Ovary (tissue), 9 donors: ENCODE measurements around the gene RFX5. TPM values are rescaled to one million over a fixed set of nuclear protein-coding genes. Genes with fewer than 3 reads are reported as not detected.
A peak's percentile ranks its signal among the peaks of the same experiment; 100 is the strongest.

Experiments
- DNase-seq, 5 donors: peaks; one replicate each; pipeline ENCODE4 v3.0.0-alpha.2; 2019 to 2020
- H3K27ac ChIP-seq, 2 donors: fragments of 200-600 bp; one replicate each; pipeline versions ENCODE4 v1.5.1 to v1.8.0; 2019 to 2022
- H3K27me3 ChIP-seq: fragments of 200-600 bp; one replicate; pipeline ENCODE4 v1.8.0; 2022
- H3K36me3 ChIP-seq: fragments of 200-600 bp; sonication (generic); one replicate; pipeline ENCODE4 v1.5.1; 2019
- H3K4me1 ChIP-seq: one replicate; pipeline ENCODE4 v1.8.1; 2013; ENCODE audit warnings: mild to moderate bottlenecking, moderate library complexity; ENCODE audit not compliant: insufficient read depth
- H3K4me3 ChIP-seq: fragments of 200-600 bp; sonication (generic); one replicate; pipeline ENCODE4 v1.5.1; 2017
- H3K9me3 ChIP-seq, 2 donors: fragments of 200-600 bp in 1 of 2; sonication (generic) in 1 of 2; one replicate each; pipeline versions ENCODE4 v1.5.1 to v1.8.1; 2013 to 2019; ENCODE audit warnings: mild to moderate bottlenecking in 1 of 2, moderate library complexity in 1 of 2
- EP300 ChIP-seq: sonication (generic); formaldehyde crosslinking; IDR thresholded peaks from one replicate; pipeline ENCODE4 v1.6.1; 2017; ENCODE audit warnings: antibody characterized with exemption
- POLR2A ChIP-seq: fragments of 450-650 bp; IDR thresholded peaks from one replicate; pipeline ENCODE4 v1.6.1; 2017; ENCODE audit warnings: antibody characterized with exemption, mild to moderate bottlenecking, moderate library complexity
- WGBS, 3 donors: extraction: QIAGEN DNeasy Blood & Tissue Kit in 1 of 3; methylation state at CpG; one replicate each; pipeline versions ENCODE4 v1.1.5 to v1.1.7; 2013 to 2017; 5-methylcytosine and 5-hydroxymethylcytosine counted together
- intact Hi-C, 4 donors: fragments of 100-400 bp; cut with DNase I; formaldehyde crosslinking; loops; one replicate each; pipeline versions ENCODE4 v1.11.0 to v1.15.1; 2022 to 2023
- polyA plus RNA-seq, 2 donors: library from polyadenylated mRNA; stranded (reverse); fragments of 200-250 nt in 1 of 2; fragments of 350-450 nt in 1 of 2; fragmentation: Illumina TruSeq in 1 of 2; extraction: RNeasy Lipid Tissue Mini Kit (QIAGEN cat#74804) in 1 of 2; gene quantifications; one replicate each; pipeline ENCODE4 v1.2.3, GENCODE V29; 2013 to 2014
- total RNA-seq, 7 donors: library from RNA; depleted of rRNA in 2 of 7; stranded (reverse); fragments of >200 nt in 2 of 7; fragmentation: NEBNext Ultra II Directional in 3 of 7; extraction: Animal tissue kit (Norgen Biotek cat#: 25700) in 3 of 7; gene quantifications; one replicate each; pipeline versions ENCODE4 v1.1.0 to v1.2.4, GENCODE V29; 2016 to 2023
- TF ChIP-seq, protein P1 (sequence below), 3 donors: fragments of 450-650 bp in 2 of 3; fragments of 200-600 bp in 1 of 3; IDR thresholded peaks; one replicate each; pipeline versions ENCODE4 v1.5.1 to v1.8.0; 2016 to 2022; ENCODE audit warnings: antibody characterized with exemption in 3 of 3, mild to moderate bottlenecking in 1 of 3
- donor health status: DM: no; HTN: no; CAD: no; lungs with moderate emphysema.
- donor health status: DM: no; HTN: no; CAD: no.
- donor health status: Bipolar disorder and iron deficiency.
- donor health status: DM: yes; HTN: yes; CAD: no.
- donor health status: DM: no; HTN: no; CAD: no.
- donor health status: DM: yes; HTN: yes; CAD: no.

The RFX5 gene
- total and polyA plus RNA-seq, 9 donors: 11.8 to 38.7 (median 22.6) TPM

DNA sequence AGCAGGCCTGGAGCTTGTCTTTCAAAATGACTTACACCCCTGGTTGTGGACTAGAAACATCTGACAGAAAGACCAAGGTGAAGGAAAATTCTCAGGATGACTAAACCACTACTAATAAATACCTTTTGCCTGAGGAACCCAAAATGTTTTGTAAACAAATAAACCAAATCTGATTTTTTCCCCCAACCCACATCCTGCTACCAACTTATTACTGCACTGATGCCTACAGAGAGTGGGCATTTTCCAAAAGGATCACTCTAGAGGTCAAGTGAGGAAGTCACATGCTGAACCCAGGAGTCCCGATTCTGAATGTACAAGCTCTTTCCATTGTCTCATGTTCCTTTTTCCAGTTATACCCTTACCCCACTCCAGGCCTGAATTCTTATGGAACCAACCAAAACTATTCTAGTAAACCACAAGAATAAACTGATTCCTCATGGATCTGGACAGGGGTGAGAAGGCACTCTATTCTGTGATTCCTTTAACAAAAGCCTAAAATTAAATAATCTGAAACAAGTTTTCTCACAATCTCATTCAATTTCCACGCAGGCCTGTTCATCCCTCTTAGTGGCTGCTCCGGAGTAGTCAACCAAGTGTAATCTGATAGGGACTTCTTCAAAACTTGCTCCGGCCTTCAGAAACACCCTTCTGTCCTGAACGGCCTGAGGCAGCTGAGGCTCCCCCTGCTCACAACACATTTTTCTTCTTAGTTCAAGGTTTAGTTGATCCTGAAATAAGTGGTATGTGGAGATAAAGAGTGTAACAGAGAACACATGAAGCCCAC lies 21.2 kb downstream of the RFX5 start:
- DNase-seq: no peak
- Histone ChIP-seq H3K36me3 (no peaks in the 10 kb centered on the region), H3K9me3 (no peaks in the 10 kb centered on the region), H3K27ac (peak overlapping the region in 1 of 2 donors; percentile 89), H3K4me3 (peak overlapping the region; percentile 94), H3K27me3 (no peaks in the 10 kb centered on the region), H3K4me1 (peaks cover 3% of the 10 kb centered on the region)
- no peak for TF ChIP-seq POLR2A
- WGBS, 3 donors: 7 to 10% (median 8%) methylated on average over 5 of the region's 5 CpGs
- intact Hi-C loops: loop anchor here in 1 of 4 donors (10.0 kb wide), 1 partner anchor 131 kb away; the partner anchor contains the start of genes PIP5K1A and VPS72

DNA sequence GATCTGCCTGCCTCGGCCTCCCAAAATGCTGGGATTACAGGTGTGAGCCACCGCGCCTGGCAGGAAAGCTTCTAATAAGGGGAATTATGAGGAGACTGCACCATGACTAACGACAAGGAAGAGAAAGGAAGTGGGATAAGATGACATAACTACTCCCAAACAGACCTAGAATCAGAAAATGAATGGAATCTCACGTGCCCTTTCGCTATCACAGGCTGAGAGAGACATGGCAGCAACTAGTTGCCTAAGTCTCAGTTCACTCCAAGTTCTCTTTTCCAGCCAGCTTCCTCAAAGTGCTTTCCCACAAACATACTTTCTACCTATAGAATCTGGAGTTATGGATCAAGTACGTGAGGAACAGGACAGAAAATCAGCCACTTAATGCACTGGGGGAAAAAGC lies 21.8 kb downstream of the RFX5 start:
- H3K9me3 ChIP-seq: no peaks in the 10 kb centered on the region
- intact Hi-C loops: loop anchor here in 1 of 4 donors (10.0 kb wide), 1 partner anchor 130 kb away; the partner anchor contains the start of genes PIP5K1A and VPS72
- WGBS, 3 donors: 71 to 77% (median 74%) methylated on average over 7 of the region's 7 CpGs
- TF ChIP-seq, protein P1, sequence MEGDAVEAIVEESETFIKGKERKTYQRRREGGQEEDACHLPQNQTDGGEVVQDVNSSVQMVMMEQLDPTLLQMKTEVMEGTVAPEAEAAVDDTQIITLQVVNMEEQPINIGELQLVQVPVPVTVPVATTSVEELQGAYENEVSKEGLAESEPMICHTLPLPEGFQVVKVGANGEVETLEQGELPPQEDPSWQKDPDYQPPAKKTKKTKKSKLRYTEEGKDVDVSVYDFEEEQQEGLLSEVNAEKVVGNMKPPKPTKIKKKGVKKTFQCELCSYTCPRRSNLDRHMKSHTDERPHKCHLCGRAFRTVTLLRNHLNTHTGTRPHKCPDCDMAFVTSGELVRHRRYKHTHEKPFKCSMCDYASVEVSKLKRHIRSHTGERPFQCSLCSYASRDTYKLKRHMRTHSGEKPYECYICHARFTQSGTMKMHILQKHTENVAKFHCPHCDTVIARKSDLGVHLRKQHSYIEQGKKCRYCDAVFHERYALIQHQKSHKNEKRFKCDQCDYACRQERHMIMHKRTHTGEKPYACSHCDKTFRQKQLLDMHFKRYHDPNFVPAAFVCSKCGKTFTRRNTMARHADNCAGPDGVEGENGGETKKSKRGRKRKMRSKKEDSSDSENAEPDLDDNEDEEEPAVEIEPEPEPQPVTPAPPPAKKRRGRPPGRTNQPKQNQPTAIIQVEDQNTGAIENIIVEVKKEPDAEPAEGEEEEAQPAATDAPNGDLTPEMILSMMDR (IDR thresholded peaks at IDR 0.05): no peak
- TF ChIP-seq POLR2A: no peak
- TF ChIP-seq EP300: no peak
- H3K36me3 ChIP-seq: no peaks in the 10 kb centered on the region
- H3K27me3 ChIP-seq: no peaks in the 10 kb centered on the region
- no peak overlapping the region for H3K27ac ChIP-seq
- no peak overlapping the region for H3K4me3 ChIP-seq
- DNase-seq: no peak
- peaks cover 3% of the 10 kb centered on the region for H3K4me1 ChIP-seq

DNA sequence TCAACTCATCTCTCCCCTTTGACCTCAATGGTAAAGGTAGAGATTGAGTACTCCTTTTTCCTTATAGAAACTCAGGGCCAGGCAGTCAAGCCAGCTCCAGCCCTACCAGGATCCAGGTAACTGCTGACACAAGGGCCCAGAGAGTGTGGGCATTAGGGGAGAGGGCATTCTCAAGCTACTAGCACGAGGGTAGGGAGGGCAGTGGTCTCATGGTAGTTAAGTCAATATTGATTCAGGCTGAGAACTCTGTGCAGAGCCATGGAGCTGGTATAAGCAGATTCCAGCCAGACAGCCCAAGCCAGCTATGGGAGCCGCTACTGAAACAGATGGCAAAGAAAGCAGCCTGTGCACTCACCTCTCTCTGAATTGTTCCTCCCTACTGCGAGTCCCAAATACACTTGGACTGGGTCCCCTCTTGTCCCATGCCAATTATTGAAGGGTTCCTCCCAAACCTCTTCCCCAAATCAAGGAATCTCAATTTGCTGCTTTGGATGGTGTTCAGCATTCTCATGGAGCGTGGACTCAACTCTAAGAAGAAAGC lies 22.6 kb downstream of the RFX5 start:
- intact Hi-C loops: loop anchor here in 1 of 4 donors (10.0 kb wide), 1 partner anchor 130 kb away; the partner anchor contains the start of genes PIP5K1A and VPS72
- no peaks in the 10 kb centered on the region for H3K9me3 ChIP-seq
- H3K4me3 ChIP-seq: no peak overlapping the region
- WGBS, 3 donors: 90 to 92% (median 90%) methylated on average over 4 of the region's 4 CpGs
- DNase-seq: no peak
- no peaks in the 10 kb centered on the region for H3K36me3 ChIP-seq
- no peaks in the 10 kb centered on the region for H3K27me3 ChIP-seq
- no peak overlapping the region for H3K27ac ChIP-seq
- TF ChIP-seq EP300: no peak
- TF ChIP-seq POLR2A: no peak
- TF ChIP-seq, protein P1 (IDR thresholded peaks at IDR 0.05): no peak
- H3K4me1 ChIP-seq: peaks cover 3% of the 10 kb centered on the region

DNA sequence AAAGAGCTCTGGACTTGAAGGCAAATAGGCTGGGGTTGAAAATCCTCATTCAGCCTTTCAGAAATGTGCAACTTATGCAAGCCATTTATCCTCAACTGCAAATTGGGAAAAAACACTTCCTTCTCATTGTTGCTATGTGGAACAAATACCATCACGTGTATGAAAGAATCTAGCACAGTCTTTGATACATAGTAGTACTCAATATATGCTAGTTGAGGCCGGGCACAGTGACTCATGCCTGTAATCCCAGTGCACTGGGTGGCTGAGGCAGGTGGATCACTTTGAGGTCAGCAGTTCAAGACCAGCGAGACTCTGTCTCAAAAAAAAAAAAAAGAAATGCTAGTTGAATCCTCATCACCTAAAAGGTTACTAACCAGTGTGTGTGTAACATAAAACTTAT lies 28.1 kb downstream of the RFX5 start:
- H3K36me3 ChIP-seq: no peaks in the 10 kb centered on the region
- WGBS, 3 donors: 70 to 73% (median 71%) methylated on average over 3 of the region's 3 CpGs
- no peak for DNase-seq
- intact Hi-C loops: no loop called here
- H3K9me3 ChIP-seq: no peaks in the 10 kb centered on the region
- peaks cover 8% of the 10 kb centered on the region for H3K4me1 ChIP-seq
- TF ChIP-seq EP300 (no peak), POLR2A (no peak)
- TF ChIP-seq, protein P1 (IDR thresholded peaks at IDR 0.05): no peak
- no peaks in the 10 kb centered on the region for H3K27me3 ChIP-seq
- no peak overlapping the region for H3K27ac ChIP-seq
- H3K4me3 ChIP-seq: no peak overlapping the region
